ENCODE results near the gene POU4F1.

DNA sequence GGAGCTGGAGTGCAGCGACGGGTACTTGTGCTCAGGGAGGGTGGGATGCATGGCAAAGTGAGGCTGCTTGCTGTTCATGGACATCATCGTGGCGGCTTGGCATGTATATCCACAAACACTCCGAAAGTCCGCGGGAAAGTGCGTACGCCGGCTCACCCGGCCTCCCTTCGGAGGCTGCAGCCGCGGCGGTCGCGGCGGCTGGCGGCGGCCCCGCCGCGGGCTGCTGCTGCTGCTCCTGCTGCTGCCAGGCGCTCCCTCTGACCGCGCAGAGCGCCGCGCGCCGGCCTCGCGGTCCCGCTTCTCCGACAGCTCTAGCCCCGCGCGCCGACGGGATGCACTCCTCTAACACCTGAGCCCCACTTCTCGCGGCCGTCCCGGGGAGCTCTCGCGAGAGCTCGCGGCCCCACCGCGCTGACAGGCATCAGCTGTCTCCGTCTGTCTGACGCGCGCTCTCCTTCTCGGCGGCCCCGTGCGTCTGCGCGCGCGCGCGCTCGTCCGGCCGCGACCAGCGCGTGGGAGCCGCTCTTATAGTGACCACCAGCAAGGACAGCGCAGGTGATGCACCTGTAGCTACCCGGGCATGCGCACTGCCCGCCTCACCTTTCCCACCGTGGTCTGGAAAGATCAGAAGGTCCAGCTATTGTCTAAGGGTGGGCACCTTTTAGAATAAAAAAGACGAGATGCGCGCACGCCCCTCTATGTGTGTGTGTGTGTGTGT lies at the start of gene POU4F1:
- TF ChIP-seq EZH2 (IDR thresholded peaks at IDR 0.05; ENCODE audit: insufficient read depth, poor library complexity, severe bottlenecking) (no peak), EZH2phosphoT487 (IDR thresholded peaks at IDR 0.05; ENCODE audit: insufficient read depth, low read depth) (no peak)

Data from GM23248 (cell line).